ENCODE data around the gene TTLL8. TPM values are rescaled to one million over a fixed set of nuclear protein-coding genes. Genes with fewer than 3 reads are reported as not detected.

Gene TTLL8
- total RNA-seq, 2 experiments from 2014 or later, result 0.06 to 0.72 TPM

GRCh38 chr22:50015451-50016307 lies 42.4 kb downstream of the TTLL8 start:
- ChIA-PET CTCF (ENCODE audit: unreplicated experiment) (no interaction called here), POLR2A (no interaction called here)
- BruUV-seq (replicated peaks), result no TSS peak
- no peaks in the 10 kb centered on the region for H4K20me1 ChIP-seq (ENCODE audit: insufficient read depth, low read length)
- H3K36me3 ChIP-seq (ENCODE audit: insufficient read depth, low read length), result no peaks in the 10 kb centered on the region
- H3K4me2 ChIP-seq (ENCODE audit: low read length), result no peak overlapping the region
- H3K4me1 ChIP-seq (ENCODE audit: insufficient read depth, low read length, poor library complexity, severe bottlenecking), result peaks cover 7% of the 10 kb centered on the region
- no peak overlapping the region for H2AFZ ChIP-seq (ENCODE audit: low read length)
- H3K79me2 ChIP-seq (ENCODE audit: insufficient read depth, low read depth, low read length), result no peaks in the 10 kb centered on the region
- no peak for DNase-seq (ENCODE audit: low spot score)
- intact Hi-C loops (cut with micrococcal nuclease; ENCODE audit: unreplicated experiment), result no loop called here
- H3K9me3 ChIP-seq (ENCODE audit: low read length), result peaks cover 7% of the 10 kb centered on the region; the same call in 1 of the 2 replicates
- no peak overlapping the region for H3K4me3 ChIP-seq (ENCODE audit: low read depth, low read length, poor library complexity, severe bottlenecking)
- no peak overlapping the region for H3K27ac ChIP-seq (ENCODE audit: low read depth, low read length, poor library complexity, severe bottlenecking)
- TF ChIP-seq EZH2phosphoT487 (IDR thresholded peaks at IDR 0.05; ENCODE audit: borderline replicate concordance, low read depth, low read length) (no peak), CTCF (conservative IDR thresholded peaks at IDR 0.05; ENCODE audit: low read length) (no peak)
- no peaks in the 10 kb centered on the region for H3K9me2 ChIP-seq (ENCODE audit: insufficient read depth, low read length)

- BruUV-seq (replicated peaks), result no TSS peak
- CTCF ChIA-PET (ENCODE audit: unreplicated experiment), result no interaction called here
- Histone ChIP-seq H3K27ac (ENCODE audit: low read depth, low read length, poor library complexity, severe bottlenecking) (no peak overlapping the region), H3K36me3 (ENCODE audit: insufficient read depth, low read length) (no peaks in the 10 kb centered on the region), H3K79me2 (ENCODE audit: insufficient read depth, low read depth, low read length) (no peaks in the 10 kb centered on the region), H2AFZ (ENCODE audit: low read length) (no peak overlapping the region), H3K4me2 (ENCODE audit: low read length) (no peak overlapping the region), H3K9me3 (ENCODE audit: low read length) (peaks cover 5% of the 10 kb centered on the region; the same call in 1 of the 2 replicates), H3K4me3 (ENCODE audit: low read depth, low read length, poor library complexity, severe bottlenecking) (no peak overlapping the region), H3K4me1 (ENCODE audit: insufficient read depth, low read length, poor library complexity, severe bottlenecking) (peaks cover 7% of the 10 kb centered on the region), H3K9me2 (ENCODE audit: insufficient read depth, low read length) (no peaks in the 10 kb centered on the region), H4K20me1 (ENCODE audit: insufficient read depth, low read length) (no peaks in the 10 kb centered on the region)
- POLR2A ChIA-PET, result no interaction called here
- intact Hi-C loops (cut with micrococcal nuclease; ENCODE audit: unreplicated experiment), result no loop called here
- TF ChIP-seq EZH2phosphoT487 (IDR thresholded peaks at IDR 0.05; ENCODE audit: borderline replicate concordance, low read depth, low read length) (no peak), CTCF (conservative IDR thresholded peaks at IDR 0.05; ENCODE audit: low read length) (no peak)
- DNase-seq (ENCODE audit: low spot score), result no peak
Measured at GRCh38 chr22:50014655-50015401, 43.3 kb downstream of the TTLL8 start.
